ENCODE measurements around the gene IFFO2.

DNA sequence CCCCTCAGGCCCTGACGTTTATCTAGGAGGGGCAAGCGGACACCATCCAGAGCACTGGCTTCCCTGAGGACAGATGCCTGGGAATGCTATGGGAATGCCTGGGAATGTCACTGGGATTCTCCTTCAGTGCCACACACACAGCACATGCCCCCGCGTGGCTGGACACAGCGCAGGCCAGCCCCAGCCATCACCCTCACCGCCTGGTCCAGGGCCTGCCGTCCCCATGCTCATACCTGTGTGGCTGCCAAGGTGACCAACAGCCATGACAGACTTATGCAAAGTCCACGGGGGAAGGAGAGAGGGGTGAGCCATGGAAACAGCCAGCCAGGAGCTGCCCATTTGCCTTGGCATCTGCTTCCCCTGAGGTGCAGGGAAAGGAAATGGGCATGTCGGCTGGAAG lies 91.3 kb downstream of the IFFO2 start:
- TF ChIP-seq, protein P1, sequence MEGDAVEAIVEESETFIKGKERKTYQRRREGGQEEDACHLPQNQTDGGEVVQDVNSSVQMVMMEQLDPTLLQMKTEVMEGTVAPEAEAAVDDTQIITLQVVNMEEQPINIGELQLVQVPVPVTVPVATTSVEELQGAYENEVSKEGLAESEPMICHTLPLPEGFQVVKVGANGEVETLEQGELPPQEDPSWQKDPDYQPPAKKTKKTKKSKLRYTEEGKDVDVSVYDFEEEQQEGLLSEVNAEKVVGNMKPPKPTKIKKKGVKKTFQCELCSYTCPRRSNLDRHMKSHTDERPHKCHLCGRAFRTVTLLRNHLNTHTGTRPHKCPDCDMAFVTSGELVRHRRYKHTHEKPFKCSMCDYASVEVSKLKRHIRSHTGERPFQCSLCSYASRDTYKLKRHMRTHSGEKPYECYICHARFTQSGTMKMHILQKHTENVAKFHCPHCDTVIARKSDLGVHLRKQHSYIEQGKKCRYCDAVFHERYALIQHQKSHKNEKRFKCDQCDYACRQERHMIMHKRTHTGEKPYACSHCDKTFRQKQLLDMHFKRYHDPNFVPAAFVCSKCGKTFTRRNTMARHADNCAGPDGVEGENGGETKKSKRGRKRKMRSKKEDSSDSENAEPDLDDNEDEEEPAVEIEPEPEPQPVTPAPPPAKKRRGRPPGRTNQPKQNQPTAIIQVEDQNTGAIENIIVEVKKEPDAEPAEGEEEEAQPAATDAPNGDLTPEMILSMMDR (IDR thresholded peaks at IDR 0.05), result no peak
- no peak for TF ChIP-seq POLR2A (IDR thresholded peaks at IDR 0.05)
